ENCODE results near the gene SPTBN1. TPM values are rescaled to one million over a fixed set of nuclear protein-coding genes. Genes with fewer than 3 reads are reported as not detected.

The SPTBN1 gene
- total and polyA plus RNA-seq, 9 of the 15 experiments (the other 6 are each of a cell fraction or from before 2014, with no cell fraction given) = 8.9 to 66.8 (median 31.4) TPM

DNA sequence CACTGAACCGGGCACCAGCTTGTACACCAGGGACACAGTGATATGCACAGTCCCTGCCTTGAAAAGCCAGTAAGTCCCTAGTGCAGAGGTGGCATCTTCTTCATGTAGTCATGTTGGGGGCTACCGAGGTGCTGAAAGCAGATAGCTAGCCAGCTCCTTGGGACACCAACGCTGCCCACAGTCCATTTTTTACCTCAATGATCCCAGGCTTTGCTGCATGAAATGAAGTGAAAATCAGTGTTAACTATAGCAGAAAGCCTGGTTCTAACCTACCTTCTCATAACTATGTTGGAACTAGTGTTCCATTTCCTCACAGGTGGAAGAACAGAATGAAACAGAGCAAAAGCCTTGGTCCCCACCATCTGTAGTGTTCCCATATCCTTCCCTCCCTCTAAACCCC, 200.7 kb downstream of the SPTBN1 start (continued):
- TF ChIP-seq RB1 (IDR thresholded peaks at IDR 0.05; ENCODE audit: low read depth) = no peak
- TF ChIP-seq SMAD4 (CRISPR knock-in tag; conservative IDR thresholded peaks at IDR 0.05) = no peak
- no peak for TF ChIP-seq HDAC8 (tag; IDR thresholded peaks at IDR 0.05)

- Histone ChIP-seq H3K4me2 (ENCODE audit: insufficient read depth, low read length) (no peak overlapping the region), H3K27ac (ENCODE audit: extremely low read depth, low read depth, low read length) (no peak overlapping the region), H3K36me3 (ENCODE audit: control insufficient read depth, insufficient read depth, low read length) (peaks cover 88% of the 10 kb centered on the region), H3K4me3 (no peak overlapping the region), H4K20me1 (replicated peaks; ENCODE audit: control insufficient read depth, insufficient read depth, low read length) (no peaks in the 10 kb centered on the region), H3K27me3 (ENCODE audit: control insufficient read depth in 2 of 2, insufficient read depth in 2 of 2, low read length in 2 of 2) (no peaks in the 10 kb centered on the region), H2AFZ (ENCODE audit: low read depth, low read length) (no peak overlapping the region), H3K9me1 (ENCODE audit: control insufficient read depth, insufficient read depth, low read length) (no peaks in the 10 kb centered on the region), H3K9me3 (replicated peaks; ENCODE audit: control insufficient read depth, insufficient read depth, low read depth, low read length) (no peaks in the 10 kb centered on the region), H3K4me1 (replicated peaks in 1 of 2; ENCODE audit: control insufficient read depth in 2 of 2, insufficient read depth in 2 of 2, low read length in 2 of 2) (no peaks in the 10 kb centered on the region), H3K79me2 (ENCODE audit: control insufficient read depth, insufficient read depth, low read length) (no peaks in the 10 kb centered on the region), H3K9ac (ENCODE audit: insufficient read depth in 1 of 2, low read depth in 2 of 2, low read length in 2 of 2) (no peak overlapping the region)
- 84% methylated on average over 12 of the region's 12 CpGs for WGBS (ENCODE audit: insufficient coverage, low coverage, missing lambda C conversion rate)
- in situ Hi-C loops (cut with MboI) = no loop called here
- DNase-seq (ENCODE audit: extremely low read depth in 1 of 4, low spot score in 3 of 4) (peak; percentile 47 to 62 (median 59)), FAIRE-seq (no peak), ATAC-seq (peak; percentile 94)
- intact Hi-C loops (cut with micrococcal nuclease) = loop anchor here (5.0 kb wide), 1 partner anchor 85 kb away; no protein-coding TSS in a partner anchor
- BruUV-seq (replicated peaks) = no TSS peak
- ChIA-PET CTCF (ENCODE audit: low intra/inter-chr PET ratio) (interaction anchor here (0.6 to 0.7 kb wide), 4 partner anchors 509 to 1996 kb away, joined by 3 to 4 read pairs (median 3); no protein-coding TSS in a partner anchor), POLR2A (interaction anchor here (0.6 kb wide), 1 partner anchor 15 kb away, joined by 3 read pairs; no protein-coding TSS in a partner anchor)
- no peak for TF ChIP-seq MCM5 (IDR thresholded peaks at IDR 0.05; ENCODE audit: low read depth)
- no peak for TF ChIP-seq GTF2F1 (IDR thresholded peaks at IDR 0.05; ENCODE audit: low read depth, low read length)
- no peak for TF ChIP-seq GATAD2A (IDR thresholded peaks at IDR 0.05)
- TF ChIP-seq SP2 (IDR thresholded peaks at IDR 0.05; ENCODE audit: extremely low read depth, low read depth, low read length, poor library complexity, severe bottlenecking) = no peak
- TF ChIP-seq, protein P1, sequence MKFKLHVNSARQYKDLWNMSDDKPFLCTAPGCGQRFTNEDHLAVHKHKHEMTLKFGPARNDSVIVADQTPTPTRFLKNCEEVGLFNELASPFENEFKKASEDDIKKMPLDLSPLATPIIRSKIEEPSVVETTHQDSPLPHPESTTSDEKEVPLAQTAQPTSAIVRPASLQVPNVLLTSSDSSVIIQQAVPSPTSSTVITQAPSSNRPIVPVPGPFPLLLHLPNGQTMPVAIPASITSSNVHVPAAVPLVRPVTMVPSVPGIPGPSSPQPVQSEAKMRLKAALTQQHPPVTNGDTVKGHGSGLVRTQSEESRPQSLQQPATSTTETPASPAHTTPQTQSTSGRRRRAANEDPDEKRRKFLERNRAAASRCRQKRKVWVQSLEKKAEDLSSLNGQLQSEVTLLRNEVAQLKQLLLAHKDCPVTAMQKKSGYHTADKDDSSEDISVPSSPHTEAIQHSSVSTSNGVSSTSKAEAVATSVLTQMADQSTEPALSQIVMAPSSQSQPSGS (CRISPR knock-in tag; IDR thresholded peaks at IDR 0.05) = no peak
- TF ChIP-seq, protein P2, sequence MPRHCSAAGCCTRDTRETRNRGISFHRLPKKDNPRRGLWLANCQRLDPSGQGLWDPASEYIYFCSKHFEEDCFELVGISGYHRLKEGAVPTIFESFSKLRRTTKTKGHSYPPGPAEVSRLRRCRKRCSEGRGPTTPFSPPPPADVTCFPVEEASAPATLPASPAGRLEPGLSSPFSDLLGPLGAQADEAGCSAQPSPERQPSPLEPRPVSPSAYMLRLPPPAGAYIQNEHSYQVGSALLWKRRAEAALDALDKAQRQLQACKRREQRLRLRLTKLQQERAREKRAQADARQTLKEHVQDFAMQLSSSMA (CRISPR knock-in tag; IDR thresholded peaks at IDR 0.05) = no peak
- peak; percentile 45 to 49 for TF ChIP-seq RAD21 (CRISPR knock-in tag; conservative IDR thresholded peaks at IDR 0.05 in 1 of 2, IDR thresholded peaks at IDR 0.05 in 1 of 2)
- TF ChIP-seq HSF4 (CRISPR knock-in tag; IDR thresholded peaks at IDR 0.05; ENCODE audit: borderline replicate concordance) = no peak
- TF ChIP-seq CTCF (IDR thresholded peaks at IDR 0.05 in 2 of 3, conservative IDR thresholded peaks at IDR 0.05 in 1 of 3; ENCODE audit: insufficient read depth in 2 of 3, low read depth in 1 of 3, low read length in 3 of 3) = peak; percentile 53 to 69 (median 66)
- TF ChIP-seq SMC3 (conservative IDR thresholded peaks at IDR 0.05; ENCODE audit: insufficient read depth, low read depth, low read length) = peak; percentile 53; the same call in 1 of the 2 replicates
- no peak for TF ChIP-seq ARHGAP35 (IDR thresholded peaks at IDR 0.05; ENCODE audit: partially characterized antibody)
- no peak for TF ChIP-seq RBM22 (IDR thresholded peaks at IDR 0.05; ENCODE audit: low read depth, low read length, poor library complexity, severe bottlenecking)
These were observed 201.5 kb downstream of the SPTBN1 start for GRCh38 chr2:54657664-54658083.

Data from K562 (cell line).